ENCODE measurements around the gene SMAP1.

DNA sequence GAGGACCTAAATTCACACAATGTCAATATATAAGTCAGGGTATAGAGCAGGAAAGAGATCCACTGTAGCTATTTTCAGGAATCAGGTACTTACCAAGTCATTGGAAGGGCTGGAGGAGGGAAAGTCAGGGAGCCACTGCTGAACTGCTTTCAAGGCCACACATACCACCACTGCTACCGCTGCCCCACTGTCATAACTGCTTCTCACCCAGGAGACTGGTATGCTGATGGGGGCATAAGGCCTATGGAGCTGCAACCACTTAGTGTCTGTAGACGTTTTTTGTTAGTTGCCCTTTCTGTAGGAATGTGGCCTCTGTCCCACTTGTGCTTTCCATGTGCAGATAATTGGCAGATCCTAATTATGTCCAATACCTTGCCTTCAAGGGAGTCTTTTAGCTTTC is 5.4 kb downstream of the SMAP1 start:
- TF ChIP-seq CTCF (IDR thresholded peaks at IDR 0.05) (no peak), POLR2A (IDR thresholded peaks at IDR 0.05) (no peak)

All from adrenal gland (tissue), 5 donors.